Loucy (cell line): Measurements from ENCODE around the gene RCE1.

ENCODE experiments used
- EZH2phosphoT487 ChIP-seq: fragments of 200-600 bp; IDR thresholded peaks from 2 replicates; pipeline ENCODE4 v1.6.1; 2018; ENCODE audit warnings: antibody characterized with exemption, mild to moderate bottlenecking, moderate library complexity, borderline replicate concordance
- TF ChIP-seq, protein P1 (sequence below): fragments of 200-600 bp; sonication (generic); conservative IDR thresholded peaks from 2 replicates; pipeline ENCODE4 v1.5.1; 2014; ENCODE audit warnings: mild to moderate bottlenecking, antibody characterized with exemption, low read length

DNA sequence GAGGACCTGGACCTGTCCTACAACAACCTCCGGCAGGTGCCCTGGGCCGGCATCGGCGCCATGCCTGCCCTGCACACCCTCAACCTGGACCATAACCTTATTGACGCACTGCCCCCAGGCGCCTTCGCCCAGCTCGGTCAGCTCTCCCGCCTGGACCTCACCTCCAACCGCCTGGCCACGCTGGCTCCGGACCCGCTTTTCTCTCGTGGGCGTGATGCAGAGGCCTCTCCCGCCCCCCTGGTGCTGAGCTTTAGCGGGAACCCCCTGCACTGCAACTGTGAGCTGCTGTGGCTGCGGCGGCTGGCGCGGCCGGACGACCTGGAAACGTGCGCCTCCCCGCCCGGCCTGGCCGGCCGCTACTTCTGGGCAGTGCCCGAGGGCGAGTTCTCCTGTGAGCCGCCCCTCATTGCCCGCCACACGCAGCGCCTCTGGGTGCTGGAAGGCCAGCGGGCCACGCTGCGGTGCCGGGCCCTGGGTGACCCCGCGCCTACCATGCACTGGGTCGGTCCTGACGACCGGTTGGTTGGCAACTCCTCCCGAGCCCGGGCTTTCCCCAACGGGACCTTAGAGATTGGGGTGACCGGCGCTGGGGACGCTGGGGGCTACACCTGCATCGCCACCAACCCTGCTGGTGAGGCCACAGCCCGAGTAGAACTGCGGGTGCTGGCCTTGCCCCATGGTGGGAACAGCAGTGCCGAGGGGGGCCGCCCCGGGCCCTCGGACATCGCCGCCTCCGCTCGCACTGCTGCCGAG lies 15.1 kb downstream of the RCE1 start:
- TF ChIP-seq, protein P1, sequence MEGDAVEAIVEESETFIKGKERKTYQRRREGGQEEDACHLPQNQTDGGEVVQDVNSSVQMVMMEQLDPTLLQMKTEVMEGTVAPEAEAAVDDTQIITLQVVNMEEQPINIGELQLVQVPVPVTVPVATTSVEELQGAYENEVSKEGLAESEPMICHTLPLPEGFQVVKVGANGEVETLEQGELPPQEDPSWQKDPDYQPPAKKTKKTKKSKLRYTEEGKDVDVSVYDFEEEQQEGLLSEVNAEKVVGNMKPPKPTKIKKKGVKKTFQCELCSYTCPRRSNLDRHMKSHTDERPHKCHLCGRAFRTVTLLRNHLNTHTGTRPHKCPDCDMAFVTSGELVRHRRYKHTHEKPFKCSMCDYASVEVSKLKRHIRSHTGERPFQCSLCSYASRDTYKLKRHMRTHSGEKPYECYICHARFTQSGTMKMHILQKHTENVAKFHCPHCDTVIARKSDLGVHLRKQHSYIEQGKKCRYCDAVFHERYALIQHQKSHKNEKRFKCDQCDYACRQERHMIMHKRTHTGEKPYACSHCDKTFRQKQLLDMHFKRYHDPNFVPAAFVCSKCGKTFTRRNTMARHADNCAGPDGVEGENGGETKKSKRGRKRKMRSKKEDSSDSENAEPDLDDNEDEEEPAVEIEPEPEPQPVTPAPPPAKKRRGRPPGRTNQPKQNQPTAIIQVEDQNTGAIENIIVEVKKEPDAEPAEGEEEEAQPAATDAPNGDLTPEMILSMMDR: no peak
- TF ChIP-seq EZH2phosphoT487: no peak
